ENCODE measurements around the gene MTUS2. TPM values are rescaled to one million over a fixed set of nuclear protein-coding genes. Genes with fewer than 3 reads are reported as not detected.

MTUS2 gene
- total and polyA plus RNA-seq, 9 of the 15 experiments (the other 6 are each of a cell fraction or from before 2014, with no cell fraction given), result 0.01 to 0.28 (median 0.06) TPM; not detected in 1

- TF ChIP-seq CHD7 (IDR thresholded peaks at IDR 0.05; ENCODE audit: low read depth, low read length) (no peak), ZNF175 (CRISPR knock-in tag; IDR thresholded peaks at IDR 0.05; ENCODE audit: low read depth) (no peak), ZNF41 (CRISPR knock-in tag; conservative IDR thresholded peaks at IDR 0.05) (no peak)
Observed at GRCh38 chr13:29190298-29190697, 370.2 kb downstream of the MTUS2 start (continued).

All from K562 (cell line).